Measurements from ENCODE around the gene RSPH3.
"Not testable (repeated sequence)": the region's sequence is repeated elsewhere in the genome, so short reads cannot be mapped to it uniquely, and the experiment has no call there.

The RSPH3 gene, protein sequence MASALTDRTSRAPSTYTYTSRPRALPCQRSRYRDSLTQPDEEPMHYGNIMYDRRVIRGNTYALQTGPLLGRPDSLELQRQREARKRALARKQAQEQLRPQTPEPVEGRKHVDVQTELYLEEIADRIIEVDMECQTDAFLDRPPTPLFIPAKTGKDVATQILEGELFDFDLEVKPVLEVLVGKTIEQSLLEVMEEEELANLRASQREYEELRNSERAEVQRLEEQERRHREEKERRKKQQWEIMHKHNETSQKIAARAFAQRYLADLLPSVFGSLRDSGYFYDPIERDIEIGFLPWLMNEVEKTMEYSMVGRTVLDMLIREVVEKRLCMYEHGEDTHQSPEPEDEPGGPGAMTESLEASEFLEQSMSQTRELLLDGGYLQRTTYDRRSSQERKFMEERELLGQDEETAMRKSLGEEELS

GRCh38 chr6:158999666-159000403, at the start of gene RSPH3:
TSS of gene RSPH3 (minus strand) at chr6:159000202. CDS start at chr6:158999550, 652 bp downstream.
- peak; percentile 93 for DNase-seq

DNA sequence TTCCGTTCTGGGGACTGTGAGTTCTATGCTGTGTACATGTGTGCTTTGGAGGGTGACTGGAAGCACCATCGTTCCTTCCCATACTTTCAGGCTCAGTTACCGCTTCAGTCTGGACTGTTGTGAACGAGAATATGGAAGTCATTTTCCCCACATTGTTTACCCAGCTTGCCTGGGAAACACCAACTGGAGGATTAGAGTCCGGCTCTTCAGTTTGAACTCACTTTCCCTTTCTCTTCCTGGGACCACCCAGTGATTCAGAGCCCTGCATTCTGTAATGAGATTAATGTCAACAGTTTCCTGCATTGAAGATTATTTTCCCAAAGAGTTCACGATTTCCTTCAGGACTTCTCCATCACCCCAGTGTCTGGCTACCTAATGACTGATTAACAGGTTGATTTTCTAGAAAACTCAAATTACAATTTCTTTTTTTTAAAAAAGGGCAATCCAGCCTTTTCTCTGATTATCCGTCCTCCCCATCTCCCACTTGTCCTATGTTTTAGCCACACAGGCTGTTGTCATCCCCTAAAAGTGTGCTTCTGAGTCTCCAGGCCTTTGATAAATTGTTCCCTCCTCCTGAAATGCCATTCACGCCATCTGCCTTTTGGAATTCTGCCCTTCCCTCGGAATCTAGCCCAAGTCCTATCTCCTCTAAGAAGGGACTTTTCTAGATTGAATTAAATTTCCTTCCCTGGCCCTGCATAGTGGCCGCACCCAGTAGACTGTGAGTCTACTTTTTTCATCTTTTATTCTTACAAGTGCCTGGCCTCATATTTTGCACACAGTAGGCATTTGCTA, 48.1 kb upstream of the RSPH3 start:
- no peak for DNase-seq

GRCh38 chr6:159045801-159046200, 45.8 kb upstream of the RSPH3 start:
- DNase-seq = no peak

DNA sequence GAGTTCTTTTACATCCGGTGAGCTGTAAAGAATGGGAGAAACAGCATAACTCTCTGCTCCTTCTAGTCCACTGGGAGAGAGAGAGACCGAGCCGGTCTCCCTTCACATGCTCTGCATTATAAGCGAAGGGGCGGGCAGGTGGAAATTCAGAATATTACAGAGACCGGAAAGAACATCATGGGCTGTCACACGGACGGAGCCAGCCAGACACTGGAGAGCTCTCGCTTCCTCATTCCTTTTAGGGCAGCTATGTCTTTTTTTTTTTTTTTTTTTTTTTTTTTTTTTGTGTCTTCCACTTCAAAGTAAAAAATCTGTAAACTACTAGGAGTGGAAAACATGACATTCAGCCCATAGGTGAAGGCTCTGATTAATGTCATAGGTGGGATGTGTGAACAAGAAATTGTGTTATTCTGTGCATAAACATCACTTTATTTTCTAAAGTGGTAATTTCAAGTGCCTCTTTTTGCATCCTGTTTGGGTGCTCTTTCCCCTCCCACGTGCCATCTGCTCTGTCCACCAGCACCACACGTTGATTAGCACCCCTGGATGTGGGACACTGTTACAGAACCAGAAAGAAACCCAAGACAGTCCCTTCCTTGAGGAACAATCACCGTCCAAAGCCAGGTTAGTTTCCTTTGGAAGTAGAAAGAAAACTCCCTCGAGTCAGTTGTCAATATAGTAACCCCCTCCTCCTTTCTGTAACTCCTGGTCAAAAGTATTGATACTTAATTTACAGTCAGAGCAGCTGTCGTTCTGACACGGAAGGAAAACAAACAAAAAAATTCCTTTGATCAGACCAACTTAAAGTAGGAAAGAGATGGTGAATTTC, 45.1 kb upstream of the RSPH3 start, which contains the start of gene TAGAP:
Gene TAGAP (minus strand): TSS at position 93 of the 829 bp plus-strand sequence. CDS start 845 bp downstream, outside the sequence.
- DNase-seq = peak; percentile 86

DNA sequence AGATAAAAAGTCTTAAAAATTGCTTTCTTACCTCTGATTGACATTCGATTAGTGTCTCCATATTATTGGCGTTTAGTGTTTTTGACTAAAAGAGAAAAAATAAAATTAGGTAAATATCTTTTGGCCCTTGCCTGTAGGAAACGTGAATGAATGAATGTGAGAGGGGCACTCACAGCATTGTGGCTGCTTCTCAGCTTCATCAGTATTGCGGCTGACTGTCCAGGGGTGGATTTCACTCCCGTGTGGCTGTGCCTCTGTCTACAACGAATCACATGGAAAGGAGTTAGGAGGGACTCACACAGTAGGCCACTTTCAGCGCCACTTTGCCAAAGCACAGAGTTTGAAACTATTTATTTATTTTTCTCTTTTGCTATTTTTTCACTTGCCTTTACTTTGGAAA, 43.9 kb upstream of the RSPH3 start:
- peak; percentile 39 for DNase-seq

GRCh38 chr6:159043251-159043650, 43.2 kb upstream of the RSPH3 start:
- no peak for DNase-seq

GRCh38 chr6:159042826-159043181, 42.8 kb upstream of the RSPH3 start:
- no peak for DNase-seq

DNA sequence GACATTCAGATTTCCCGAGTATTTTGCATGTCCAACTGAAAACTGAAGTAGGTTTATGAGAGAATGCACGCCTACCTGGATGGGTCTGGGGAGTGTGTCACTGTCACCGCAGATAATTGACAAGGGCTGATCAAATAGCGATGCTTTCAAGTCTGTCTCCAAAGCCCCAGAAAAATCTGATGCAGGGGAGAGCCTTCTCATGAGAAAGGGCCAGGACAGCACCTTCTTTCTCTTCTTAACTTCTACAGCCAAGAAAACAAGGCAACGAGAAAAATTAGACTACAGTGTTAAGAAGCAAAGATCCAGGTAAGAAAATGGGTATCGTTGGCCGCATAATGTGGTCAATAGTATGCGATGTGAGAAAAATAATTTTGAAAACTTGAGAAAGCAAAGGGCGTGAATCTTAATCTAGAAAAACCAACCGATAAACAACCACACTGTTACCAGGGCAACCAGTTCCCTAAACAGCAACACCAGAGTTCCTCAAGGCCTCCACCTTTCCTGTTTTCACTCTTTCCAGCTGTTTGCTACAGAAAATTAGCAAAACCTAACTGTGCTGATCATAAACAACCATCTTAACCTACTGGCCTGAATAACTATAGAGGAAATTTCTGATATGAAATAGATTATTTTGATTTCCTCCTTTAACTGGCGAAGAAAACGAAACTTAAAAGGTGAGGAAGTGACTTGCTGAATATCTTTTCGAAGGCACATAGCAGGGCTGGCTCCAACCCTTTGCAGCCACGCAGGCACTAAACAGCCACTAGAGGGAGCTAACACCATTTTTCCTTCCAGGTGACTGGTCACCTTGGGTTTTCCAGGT, 42.2 kb upstream of the RSPH3 start:
- peak; percentile 75 for DNase-seq

- DNase-seq = no peak
Measured at GRCh38 chr6:159041181-159041580, 41.2 kb upstream of the RSPH3 start.

DNA sequence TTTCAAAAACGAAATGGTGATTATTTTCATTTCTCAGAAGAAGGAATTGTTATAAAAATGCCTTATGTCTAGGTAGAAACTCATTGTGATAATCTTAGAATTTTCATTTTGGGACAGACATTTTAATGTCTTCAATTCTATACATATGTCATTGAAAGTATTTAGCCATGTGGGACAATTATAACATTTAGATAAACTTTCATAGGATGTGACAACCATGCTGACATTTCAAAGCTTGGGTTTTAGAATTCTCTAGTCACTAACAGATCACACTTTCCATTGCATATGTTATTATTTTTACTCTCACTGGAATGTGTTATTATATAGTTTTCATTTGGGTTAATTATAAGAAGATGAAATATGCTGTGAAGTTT, 39.9 kb upstream of the RSPH3 start:
- DNase-seq = no peak

DNA sequence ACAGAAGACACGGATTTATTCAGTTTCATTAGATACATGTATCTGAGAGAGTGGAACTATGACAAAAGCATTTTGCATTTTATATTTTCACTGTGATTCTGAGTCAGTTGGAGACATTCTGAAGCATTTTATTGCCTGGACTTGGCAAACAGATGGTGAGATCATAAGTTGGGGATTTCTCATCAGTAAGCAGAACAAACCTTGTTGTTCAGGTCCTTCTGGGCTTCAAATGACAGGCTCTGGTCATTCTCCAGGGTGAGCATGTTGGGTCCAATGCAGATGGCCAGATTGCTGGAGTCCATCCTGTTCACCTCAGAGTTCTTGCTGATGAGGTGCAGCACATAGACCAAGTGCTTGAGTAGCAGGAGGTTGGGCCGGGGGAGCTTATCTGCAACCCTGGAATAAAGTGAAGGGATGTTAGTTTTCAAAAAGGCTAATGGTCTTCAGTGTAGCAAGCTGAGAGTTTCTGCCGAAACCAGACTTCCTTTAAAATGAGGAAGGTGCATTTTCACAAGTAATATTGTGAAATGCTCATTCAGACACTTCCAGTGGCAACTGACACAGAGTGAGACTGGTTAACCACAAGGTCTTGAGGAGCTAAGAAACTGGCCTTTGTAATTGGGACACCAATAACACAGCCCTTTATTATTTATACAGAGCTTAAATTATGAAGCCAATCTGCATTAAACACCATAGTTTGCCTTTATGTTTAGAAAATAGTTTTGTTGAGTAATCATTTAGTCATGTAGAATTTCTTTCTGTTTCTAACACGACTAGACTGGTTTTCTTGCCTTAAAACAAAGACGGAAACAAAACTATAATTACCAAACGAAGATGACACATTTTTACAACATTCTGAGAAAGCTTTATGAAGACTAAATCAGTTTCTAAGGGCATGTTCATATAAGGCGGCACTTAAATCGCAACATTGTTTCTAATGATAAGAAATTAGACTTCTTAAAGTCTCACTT, 39.2 kb upstream of the RSPH3 start:
- DNase-seq = no peak

- DNase-seq = not testable (repeated sequence)
Measured at GRCh38 chr6:159038318-159038717, 38.3 kb upstream of the RSPH3 start.

DNA sequence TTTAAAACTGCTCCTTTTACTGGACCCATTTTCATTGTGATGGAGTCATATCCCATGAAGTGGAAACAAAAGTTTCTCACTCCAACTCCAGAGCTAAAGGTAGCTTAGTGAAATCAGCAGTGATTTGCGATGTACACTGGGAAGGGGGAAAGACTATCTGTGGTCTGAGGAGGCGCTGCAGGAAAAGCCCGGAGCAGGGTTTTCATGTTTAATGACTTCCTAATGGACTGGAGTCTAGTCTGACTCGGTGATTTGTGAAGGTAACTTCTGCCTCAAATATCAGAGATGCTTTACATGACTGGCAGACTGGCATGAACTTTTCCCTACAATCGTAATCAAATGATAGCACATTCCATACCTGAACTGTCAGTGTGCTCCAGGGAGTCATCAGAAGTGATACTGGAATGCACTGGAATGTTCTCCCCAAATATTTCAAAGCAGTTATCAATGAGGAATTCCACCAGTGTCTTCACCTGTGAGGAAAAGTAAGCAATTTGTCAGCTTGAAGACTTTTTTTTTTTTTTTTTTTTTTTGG, 37.8 kb upstream of the RSPH3 start:
- DNase-seq = no peak

GRCh38 chr6:159036673-159037072, 36.7 kb upstream of the RSPH3 start:
- DNase-seq = no peak

DNA sequence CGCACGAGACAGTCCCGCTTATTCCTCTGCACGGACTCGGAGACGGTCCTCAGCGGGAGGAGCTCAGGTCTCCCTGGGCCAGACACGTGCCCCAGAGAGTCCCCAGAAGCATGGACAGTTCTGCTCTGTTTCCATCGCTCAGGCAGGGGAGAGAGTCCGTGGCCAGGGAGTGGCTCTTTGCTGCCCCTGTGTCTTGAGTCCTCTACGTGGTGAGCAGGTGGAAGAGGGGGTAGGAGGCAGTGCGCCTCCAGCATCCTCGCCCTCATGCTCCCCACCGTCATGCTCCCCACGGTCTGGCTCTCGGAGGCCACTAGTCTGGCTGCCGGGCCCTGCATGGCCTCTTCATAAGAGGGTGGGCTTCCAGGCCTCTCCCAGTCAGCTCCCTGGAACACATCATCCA, 35.9 kb upstream of the RSPH3 start:
- DNase-seq = no peak

GRCh38 chr6:159033160-159034049, 33.4 kb upstream of the RSPH3 start:
- DNase-seq = no peak

GRCh38 chr6:159031846-159032245, 31.8 kb upstream of the RSPH3 start:
- DNase-seq = no peak

DNA sequence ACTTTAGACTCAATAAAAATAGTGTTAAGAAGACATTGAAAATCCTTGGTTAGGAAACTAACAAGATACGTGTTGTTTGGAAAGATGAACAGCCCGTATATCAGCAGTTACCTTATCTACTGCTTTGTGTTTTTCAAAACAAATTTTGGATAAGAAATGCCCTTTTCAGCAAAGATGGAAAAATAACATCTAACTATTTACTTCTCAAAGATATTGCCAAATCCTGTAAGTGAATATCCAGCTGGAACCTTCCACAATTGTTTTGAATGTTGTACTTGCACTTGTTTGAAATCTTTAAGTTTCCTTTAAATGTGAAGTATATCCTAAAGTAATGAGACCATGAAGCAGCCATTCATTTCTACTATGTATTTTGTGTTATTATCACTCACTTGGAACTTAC, 30.2 kb upstream of the RSPH3 start:
- no peak for DNase-seq

DNA sequence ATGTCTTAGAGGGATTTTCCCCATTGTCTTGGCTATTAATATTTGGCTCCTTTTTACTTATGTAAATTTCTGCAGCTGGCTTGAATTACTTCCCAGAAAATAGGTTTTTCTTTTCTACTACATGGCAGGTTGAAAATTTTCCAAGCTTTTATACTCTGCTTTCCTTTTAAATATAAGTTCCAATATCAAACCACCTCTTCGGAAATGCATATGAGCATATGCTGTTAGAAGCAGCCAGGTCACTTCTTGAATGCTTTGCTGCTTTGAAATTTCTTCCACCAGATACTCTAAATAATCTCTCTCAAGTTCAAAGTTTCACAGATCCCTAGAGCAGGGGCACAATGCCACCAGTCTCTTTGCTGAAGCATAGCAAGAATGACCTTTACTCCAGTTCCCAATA, 25.2 kb upstream of the RSPH3 start:
- not testable (repeated sequence) for DNase-seq
